Measurements from ENCODE around the gene ABHD16B.
A peak's percentile ranks its signal among the peaks of the same experiment; 100 is the strongest.

The ABHD16B gene

GRCh38 chr20:63840405-63840828, 20.9 kb upstream of the ABHD16B start:
- TF ChIP-seq MAX (IDR thresholded peaks at IDR 0.05) (peak; percentile 53), EGR1 (IDR thresholded peaks at IDR 0.05) (no peak), USF1 (IDR thresholded peaks at IDR 0.05) (no peak), CREB1 (IDR thresholded peaks at IDR 0.05; ENCODE audit: low read depth) (no peak), ZBTB7A (IDR thresholded peaks at IDR 0.05; ENCODE audit: low read depth) (0 out of 2 replicates have a peak, but pooled peaks have one; percentile 30), EP300 (IDR thresholded peaks at IDR 0.05; ENCODE audit: borderline replicate concordance) (no peak)

- TF ChIP-seq CREB1 (IDR thresholded peaks at IDR 0.05; ENCODE audit: low read depth) (no peak), TAF1 (IDR thresholded peaks at IDR 0.05; ENCODE audit: low read depth) (no peak), NFIC (IDR thresholded peaks at IDR 0.05) (no peak), CEBPB (IDR thresholded peaks at IDR 0.05) (no peak)
Measured at GRCh38 chr20:63842258-63842657, 19.0 kb upstream of the ABHD16B start.

GRCh38 chr20:63843222-63843621, 18.1 kb upstream of the ABHD16B start:
- TF ChIP-seq RAD21 (IDR thresholded peaks at IDR 0.05; ENCODE audit: low read depth) = no peak
- no peak for TF ChIP-seq USF1 (IDR thresholded peaks at IDR 0.05)
- no peak for TF ChIP-seq EGR1 (IDR thresholded peaks at IDR 0.05)
- no peak for TF ChIP-seq FOXM1 (IDR thresholded peaks at IDR 0.05; ENCODE audit: borderline replicate concordance, low read depth)
- no peak for TF ChIP-seq CEBPB (IDR thresholded peaks at IDR 0.05)
- TF ChIP-seq ZBTB7A (IDR thresholded peaks at IDR 0.05; ENCODE audit: low read depth) = no peak
- TF ChIP-seq EP300 (IDR thresholded peaks at IDR 0.05; ENCODE audit: borderline replicate concordance) = no peak
- no peak for TF ChIP-seq TEAD4 (IDR thresholded peaks at IDR 0.05)
- TF ChIP-seq CREB1 (IDR thresholded peaks at IDR 0.05; ENCODE audit: low read depth) = no peak
- TF ChIP-seq TCF12 (IDR thresholded peaks at IDR 0.05; ENCODE audit: low read depth) = no peak
- no peak for TF ChIP-seq TAF1 (IDR thresholded peaks at IDR 0.05; ENCODE audit: low read depth)
- no peak for TF ChIP-seq REST (IDR thresholded peaks at IDR 0.05; ENCODE audit: low read depth)
- no peak for TF ChIP-seq NFIC (IDR thresholded peaks at IDR 0.05)
- TF ChIP-seq MAX (IDR thresholded peaks at IDR 0.05) = no peak
- TF ChIP-seq YY1 (IDR thresholded peaks at IDR 0.05; ENCODE audit: low read depth) = no peak

- no peak for TF ChIP-seq USF1 (IDR thresholded peaks at IDR 0.05)
- TF ChIP-seq REST (IDR thresholded peaks at IDR 0.05; ENCODE audit: low read depth) = no peak
- TF ChIP-seq YY1 (IDR thresholded peaks at IDR 0.05; ENCODE audit: low read depth) = no peak
- no peak for TF ChIP-seq TEAD4 (IDR thresholded peaks at IDR 0.05)
- no peak for TF ChIP-seq RAD21 (IDR thresholded peaks at IDR 0.05; ENCODE audit: low read depth)
- 0 out of 2 replicates have a peak, but pooled peaks have one; percentile 47 for TF ChIP-seq EP300 (IDR thresholded peaks at IDR 0.05; ENCODE audit: borderline replicate concordance)
- TF ChIP-seq FOXM1 (IDR thresholded peaks at IDR 0.05; ENCODE audit: borderline replicate concordance, low read depth) = no peak
- no peak for TF ChIP-seq TCF12 (IDR thresholded peaks at IDR 0.05; ENCODE audit: low read depth)
- no peak for TF ChIP-seq TAF1 (IDR thresholded peaks at IDR 0.05; ENCODE audit: low read depth)
- TF ChIP-seq CREB1 (IDR thresholded peaks at IDR 0.05; ENCODE audit: low read depth) = no peak
- no peak for TF ChIP-seq CEBPB (IDR thresholded peaks at IDR 0.05)
- no peak for TF ChIP-seq ZBTB7A (IDR thresholded peaks at IDR 0.05; ENCODE audit: low read depth)
- peak; percentile 49; the same call in 1 of the 2 replicates for TF ChIP-seq MAX (IDR thresholded peaks at IDR 0.05)
- peak; percentile 26; the same call in 1 of the 2 replicates for TF ChIP-seq NFIC (IDR thresholded peaks at IDR 0.05)
- TF ChIP-seq EGR1 (IDR thresholded peaks at IDR 0.05) = peak; percentile 62
Measured at GRCh38 chr20:63843778-63844177, 17.5 kb upstream of the ABHD16B start.

GRCh38 chr20:63844511-63844991, 16.7 kb upstream of the ABHD16B start:
- TF ChIP-seq EP300 (IDR thresholded peaks at IDR 0.05; ENCODE audit: borderline replicate concordance) (no peak), TEAD4 (IDR thresholded peaks at IDR 0.05) (no peak), TCF12 (IDR thresholded peaks at IDR 0.05; ENCODE audit: low read depth) (no peak), MAX (IDR thresholded peaks at IDR 0.05) (no peak), CREB1 (IDR thresholded peaks at IDR 0.05; ENCODE audit: low read depth) (no peak), YY1 (IDR thresholded peaks at IDR 0.05; ENCODE audit: low read depth) (no peak), CEBPB (IDR thresholded peaks at IDR 0.05) (no peak), FOXM1 (IDR thresholded peaks at IDR 0.05; ENCODE audit: borderline replicate concordance, low read depth) (no peak), RAD21 (IDR thresholded peaks at IDR 0.05; ENCODE audit: low read depth) (no peak), EGR1 (IDR thresholded peaks at IDR 0.05) (no peak), NFIC (IDR thresholded peaks at IDR 0.05) (no peak), ZBTB7A (IDR thresholded peaks at IDR 0.05; ENCODE audit: low read depth) (no peak), REST (IDR thresholded peaks at IDR 0.05; ENCODE audit: low read depth) (no peak), USF1 (IDR thresholded peaks at IDR 0.05) (no peak), TAF1 (IDR thresholded peaks at IDR 0.05; ENCODE audit: low read depth) (no peak)
